ENCODE data around the gene CCNL2. TPM values are rescaled to one million over a fixed set of nuclear protein-coding genes. Genes with fewer than 3 reads are reported as not detected.

The CCNL2 gene
- total RNA-seq, 3 donors from 2014 or later, result 123 to 172 (median 151) TPM

- no peaks in the 10 kb centered on the region for H3K9me3 ChIP-seq
- intact Hi-C loops (cut with DNase I, micrococcal nuclease), result no loop called here
- no peaks in the 10 kb centered on the region for H3K36me3 ChIP-seq (ENCODE audit: low read depth)
- peak in 2 of 3 donors; percentile 29 to 47 for DNase-seq
- TF ChIP-seq, protein P1, sequence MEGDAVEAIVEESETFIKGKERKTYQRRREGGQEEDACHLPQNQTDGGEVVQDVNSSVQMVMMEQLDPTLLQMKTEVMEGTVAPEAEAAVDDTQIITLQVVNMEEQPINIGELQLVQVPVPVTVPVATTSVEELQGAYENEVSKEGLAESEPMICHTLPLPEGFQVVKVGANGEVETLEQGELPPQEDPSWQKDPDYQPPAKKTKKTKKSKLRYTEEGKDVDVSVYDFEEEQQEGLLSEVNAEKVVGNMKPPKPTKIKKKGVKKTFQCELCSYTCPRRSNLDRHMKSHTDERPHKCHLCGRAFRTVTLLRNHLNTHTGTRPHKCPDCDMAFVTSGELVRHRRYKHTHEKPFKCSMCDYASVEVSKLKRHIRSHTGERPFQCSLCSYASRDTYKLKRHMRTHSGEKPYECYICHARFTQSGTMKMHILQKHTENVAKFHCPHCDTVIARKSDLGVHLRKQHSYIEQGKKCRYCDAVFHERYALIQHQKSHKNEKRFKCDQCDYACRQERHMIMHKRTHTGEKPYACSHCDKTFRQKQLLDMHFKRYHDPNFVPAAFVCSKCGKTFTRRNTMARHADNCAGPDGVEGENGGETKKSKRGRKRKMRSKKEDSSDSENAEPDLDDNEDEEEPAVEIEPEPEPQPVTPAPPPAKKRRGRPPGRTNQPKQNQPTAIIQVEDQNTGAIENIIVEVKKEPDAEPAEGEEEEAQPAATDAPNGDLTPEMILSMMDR (IDR thresholded peaks at IDR 0.05), result no peak
- no peaks in the 10 kb centered on the region for H3K4me1 ChIP-seq (ENCODE audit: low read depth)
- ATAC-seq, result no peak
- no peak overlapping the region for H3K4me3 ChIP-seq
Measured at GRCh38 chr1:1361982-1362423, 37.1 kb downstream of the CCNL2 start.

DNA sequence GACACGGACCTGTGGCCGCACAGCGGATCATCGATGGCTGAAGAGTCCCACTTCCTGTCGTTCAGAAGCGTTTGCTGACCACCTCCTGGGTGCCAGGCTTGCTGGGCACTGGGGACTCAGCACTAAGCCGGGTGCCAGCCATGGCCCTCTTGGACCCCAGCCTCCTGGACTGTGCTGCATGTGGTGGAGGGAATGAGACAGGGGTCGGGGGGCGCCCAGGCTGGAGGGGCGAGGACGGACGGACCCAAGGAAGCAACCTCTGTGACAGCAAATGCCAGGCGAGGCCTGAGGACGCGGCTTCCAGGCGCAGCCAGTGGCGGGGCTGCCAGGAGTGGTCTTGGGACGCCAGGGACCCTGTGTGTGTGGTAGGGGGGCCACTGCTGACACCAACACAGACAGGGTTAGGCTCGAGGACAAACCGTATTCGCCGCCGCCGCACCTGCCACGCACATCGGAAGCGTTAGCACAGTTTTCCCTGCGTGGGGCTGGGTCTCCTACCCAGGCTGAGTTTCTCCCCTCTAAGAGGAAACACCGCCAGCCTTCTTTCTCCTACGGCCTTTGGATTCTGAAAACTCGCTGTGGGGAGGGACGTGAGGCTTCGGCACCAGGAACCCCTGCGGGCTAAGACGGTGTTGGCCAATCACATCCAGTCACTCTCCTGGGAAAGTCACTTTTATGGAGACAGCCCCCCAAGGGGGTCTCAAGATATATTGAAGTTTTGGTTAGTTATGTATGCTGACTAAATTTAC, 37.7 kb downstream of the CCNL2 start:
- TF ChIP-seq, protein P1 (IDR thresholded peaks at IDR 0.05), result no peak
- peak in 2 of 3 donors; percentile 24 to 47 for DNase-seq
- no peaks in the 10 kb centered on the region for H3K36me3 ChIP-seq (ENCODE audit: low read depth)
- H3K4me3 ChIP-seq, result no peak overlapping the region
- ATAC-seq, result no peak
- intact Hi-C loops (cut with DNase I, micrococcal nuclease), result no loop called here
- peaks cover 3% of the 10 kb centered on the region for H3K4me1 ChIP-seq (ENCODE audit: low read depth)
- no peaks in the 10 kb centered on the region for H3K9me3 ChIP-seq

DNA sequence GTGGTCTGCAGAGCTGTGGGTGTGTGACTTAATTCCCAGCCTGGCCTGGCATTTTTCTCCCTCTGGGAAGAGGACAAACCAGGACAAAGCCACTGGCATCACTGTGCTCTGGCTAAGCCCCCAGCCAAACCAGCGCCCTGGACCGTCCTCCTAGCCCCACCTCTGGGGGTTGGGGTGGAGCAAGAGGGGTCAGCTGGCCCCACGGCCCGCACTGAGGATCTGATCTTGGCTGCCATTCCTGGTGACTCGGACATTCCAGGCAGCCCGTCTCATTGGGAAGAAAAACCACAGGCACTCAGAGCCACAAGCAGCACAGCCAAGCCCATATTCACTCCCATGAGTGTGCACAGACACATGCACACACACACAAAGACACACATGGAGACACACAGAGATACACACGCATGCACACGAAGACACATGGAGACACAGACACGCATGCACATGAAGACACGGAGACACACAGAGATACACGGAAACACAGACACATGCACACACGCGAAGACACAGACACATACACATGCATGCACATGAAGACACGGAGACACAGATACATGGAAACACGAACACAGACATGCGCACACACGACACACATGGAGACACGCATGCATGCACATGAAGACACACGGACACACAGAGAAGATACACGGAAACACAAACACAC, 38.5 kb downstream of the CCNL2 start:
- Histone ChIP-seq H3K36me3 (ENCODE audit: low read depth) (no peaks in the 10 kb centered on the region), H3K4me1 (ENCODE audit: low read depth) (peaks cover 3% of the 10 kb centered on the region), H3K4me3 (no peak overlapping the region), H3K9me3 (no peaks in the 10 kb centered on the region)
- DNase-seq (peak in 2 of 3 donors; percentile 60 to 78), ATAC-seq (peak; percentile 39)
- TF ChIP-seq, protein P1 (IDR thresholded peaks at IDR 0.05), result no peak
- intact Hi-C loops (cut with DNase I, micrococcal nuclease), result no loop called here

- intact Hi-C loops (cut with DNase I, micrococcal nuclease), result no loop called here
- no peak overlapping the region for H3K4me3 ChIP-seq
- ATAC-seq (no peak), DNase-seq (peak in 2 of 3 donors; percentile 34 to 48)
- no peaks in the 10 kb centered on the region for H3K36me3 ChIP-seq (ENCODE audit: low read depth)
- TF ChIP-seq, protein P1 (IDR thresholded peaks at IDR 0.05), result no peak
- peaks cover 7% of the 10 kb centered on the region for H3K4me1 ChIP-seq (ENCODE audit: low read depth)
- H3K9me3 ChIP-seq, result no peaks in the 10 kb centered on the region
Measured at GRCh38 chr1:1359664-1360468, 39.3 kb downstream of the CCNL2 start.

GRCh38 chr1:1359308-1359663, 39.8 kb downstream of the CCNL2 start:
- no peak overlapping the region for H3K4me3 ChIP-seq
- TF ChIP-seq, protein P1 (IDR thresholded peaks at IDR 0.05), result no peak
- DNase-seq, result peak in 1 of 3 donors; percentile 46
- intact Hi-C loops (cut with DNase I, micrococcal nuclease), result no loop called here
- H3K4me1 ChIP-seq (ENCODE audit: low read depth), result peaks cover 7% of the 10 kb centered on the region
- H3K9me3 ChIP-seq, result no peaks in the 10 kb centered on the region
- ATAC-seq, result no peak
- no peaks in the 10 kb centered on the region for H3K36me3 ChIP-seq (ENCODE audit: low read depth)

Data from mucosa of descending colon (tissue), 3 donors.